Measurements from ENCODE around the gene ARMCX6. TPM values are rescaled to one million over a fixed set of nuclear protein-coding genes. Genes with fewer than 3 reads are reported as not detected.
"Not testable (repeated sequence)": the region's sequence is repeated elsewhere in the genome, so short reads cannot be mapped to it uniquely, and the experiment has no call there.

Gene ARMCX6
- total and polyA plus RNA-seq, 12 donors, result 11.1 to 43.1 (median 33.0) TPM

DNA sequence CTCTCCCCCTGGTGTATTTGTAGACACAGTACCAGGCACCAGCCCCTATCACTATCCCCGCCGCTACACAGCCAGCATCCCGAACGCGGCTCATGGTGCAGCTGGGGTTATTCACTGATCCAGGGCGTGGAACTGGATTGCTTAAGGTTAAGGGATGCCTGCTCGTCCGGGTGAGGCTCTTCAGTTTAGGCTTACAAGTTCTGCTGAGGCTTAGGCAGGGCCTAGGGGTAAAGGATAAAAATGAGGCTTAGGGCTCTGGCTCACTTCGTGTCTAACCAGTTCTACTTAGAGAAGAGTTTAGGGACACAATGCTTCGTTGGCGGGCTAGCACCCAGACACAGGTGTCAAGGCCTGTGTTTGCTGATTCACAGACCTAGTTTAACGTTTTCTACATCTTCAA lies 39.7 kb upstream of the ARMCX6 start:
- 94% methylated on average over 12 of the region's 12 CpGs for WGBS, 2 donors
- DNase-seq (no peak), ATAC-seq (no peak)
- H3K27me3 ChIP-seq, result peaks cover 0 to 14% (median 0%) of the 10 kb centered on the region in 7 donors
- H3K4me1 ChIP-seq, result peaks cover 0 to 11% (median 0%) of the 10 kb centered on the region in 9 donors
- TF ChIP-seq, protein P1, sequence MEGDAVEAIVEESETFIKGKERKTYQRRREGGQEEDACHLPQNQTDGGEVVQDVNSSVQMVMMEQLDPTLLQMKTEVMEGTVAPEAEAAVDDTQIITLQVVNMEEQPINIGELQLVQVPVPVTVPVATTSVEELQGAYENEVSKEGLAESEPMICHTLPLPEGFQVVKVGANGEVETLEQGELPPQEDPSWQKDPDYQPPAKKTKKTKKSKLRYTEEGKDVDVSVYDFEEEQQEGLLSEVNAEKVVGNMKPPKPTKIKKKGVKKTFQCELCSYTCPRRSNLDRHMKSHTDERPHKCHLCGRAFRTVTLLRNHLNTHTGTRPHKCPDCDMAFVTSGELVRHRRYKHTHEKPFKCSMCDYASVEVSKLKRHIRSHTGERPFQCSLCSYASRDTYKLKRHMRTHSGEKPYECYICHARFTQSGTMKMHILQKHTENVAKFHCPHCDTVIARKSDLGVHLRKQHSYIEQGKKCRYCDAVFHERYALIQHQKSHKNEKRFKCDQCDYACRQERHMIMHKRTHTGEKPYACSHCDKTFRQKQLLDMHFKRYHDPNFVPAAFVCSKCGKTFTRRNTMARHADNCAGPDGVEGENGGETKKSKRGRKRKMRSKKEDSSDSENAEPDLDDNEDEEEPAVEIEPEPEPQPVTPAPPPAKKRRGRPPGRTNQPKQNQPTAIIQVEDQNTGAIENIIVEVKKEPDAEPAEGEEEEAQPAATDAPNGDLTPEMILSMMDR (IDR thresholded peaks at IDR 0.05), result no peak
- H3K4me3 ChIP-seq, result no peak overlapping the region
- no peak overlapping the region for H3K27ac ChIP-seq
- H3K36me3 ChIP-seq, result peaks cover 0 to 20% (median 0%) of the 10 kb centered on the region in 9 donors
- no peaks in the 10 kb centered on the region for H3K9me3 ChIP-seq
- intact Hi-C loops (cut with DNase I), result loop anchor here in 1 of 10 donors (5.0 kb wide), 1 partner anchor 140 kb away; no protein-coding TSS in a partner anchor

DNA sequence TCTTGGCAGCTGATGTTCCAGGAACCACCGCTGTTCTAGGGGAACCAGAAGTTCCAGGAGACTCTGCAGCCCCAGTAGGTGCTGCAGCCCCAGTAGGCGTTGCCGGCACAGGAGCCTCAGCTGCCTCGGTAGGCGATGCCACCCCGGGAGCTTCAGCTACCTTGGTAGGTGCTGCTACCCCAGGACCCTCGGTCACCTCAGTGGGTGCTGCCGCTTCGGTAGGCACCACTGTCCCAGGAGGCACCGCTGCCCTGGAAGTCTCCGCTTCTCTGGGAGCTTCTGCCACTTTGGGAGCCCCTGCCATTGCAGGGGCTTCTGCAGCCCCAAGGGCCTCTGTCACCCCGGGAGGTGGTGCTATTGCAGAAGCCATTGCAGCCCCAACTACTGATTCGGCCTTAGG lies 39.0 kb upstream of the ARMCX6 start:
- WGBS, 2 donors, result 91 to 96% methylated on average over 12 to 13 of the region's 13 CpGs
- intact Hi-C loops (cut with DNase I), result loop anchor here in 1 of 10 donors (5.0 kb wide), 1 partner anchor 140 kb away; no protein-coding TSS in a partner anchor
- TF ChIP-seq, protein P1 (IDR thresholded peaks at IDR 0.05), result no peak
- Histone ChIP-seq H3K9me3 (no peaks in the 10 kb centered on the region), H3K27me3 (peaks cover 0 to 13% (median 0%) of the 10 kb centered on the region in 7 donors), H3K36me3 (peaks cover 0 to 20% (median 0%) of the 10 kb centered on the region in 9 donors), H3K27ac (no peak overlapping the region), H3K4me3 (no peak overlapping the region), H3K4me1 (peaks cover 0 to 11% (median 0%) of the 10 kb centered on the region in 9 donors)
- DNase-seq (no peak), ATAC-seq (no peak)

DNA sequence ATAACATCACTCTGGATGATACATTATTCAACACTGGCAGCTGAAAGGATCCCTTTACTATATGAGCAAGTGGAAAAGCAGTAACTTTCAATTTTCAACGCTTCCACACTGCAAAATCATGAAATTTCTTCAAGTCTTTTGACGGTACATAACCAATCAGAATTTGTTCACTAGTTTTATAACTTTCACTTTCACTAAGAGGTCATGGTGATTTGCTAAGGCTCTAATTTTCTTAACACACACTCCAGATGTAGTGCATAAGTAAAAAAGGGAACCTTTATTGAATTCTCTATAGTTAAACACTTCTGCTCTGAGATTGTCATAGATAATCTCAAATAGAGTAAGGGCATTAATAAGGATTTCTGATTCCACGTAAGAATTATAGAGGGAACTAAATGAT lies 37.7 kb upstream of the ARMCX6 start:
- no peaks in the 10 kb centered on the region for H3K9me3 ChIP-seq
- peaks cover 0 to 13% (median 0%) of the 10 kb centered on the region in 7 donors for H3K27me3 ChIP-seq
- intact Hi-C loops (cut with DNase I), result loop anchor here in 1 of 10 donors (5.0 kb wide), 1 partner anchor 142 kb away; no protein-coding TSS in a partner anchor
- TF ChIP-seq, protein P1 (IDR thresholded peaks at IDR 0.05), result no peak
- ATAC-seq (no peak), DNase-seq (no peak)
- H3K4me1 ChIP-seq, result peaks cover 0 to 11% (median 0%) of the 10 kb centered on the region in 9 donors
- 80 to 85% methylated on average over 3 of the region's 3 CpGs for WGBS, 2 donors
- H3K4me3 ChIP-seq, result no peak overlapping the region
- no peak overlapping the region for H3K27ac ChIP-seq
- peaks cover 0 to 20% (median 0%) of the 10 kb centered on the region in 9 donors for H3K36me3 ChIP-seq

DNA sequence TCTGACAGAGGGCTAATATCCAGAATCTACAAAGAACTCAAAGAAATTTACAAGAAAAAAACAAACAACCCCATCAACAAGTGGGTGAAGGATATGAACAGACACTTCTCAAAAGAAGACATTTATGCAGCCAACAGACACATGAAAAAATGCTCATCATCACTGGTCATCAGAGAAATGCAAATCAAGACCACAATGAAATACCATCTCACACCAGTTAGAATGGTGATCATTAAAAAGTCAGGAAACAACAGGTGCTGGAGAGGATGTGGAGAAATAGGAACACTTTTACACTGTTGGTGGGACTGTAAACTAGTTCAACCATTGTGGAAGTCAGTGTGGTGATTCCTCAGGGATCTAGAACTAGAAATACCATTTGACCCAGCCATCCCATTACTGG lies 29.9 kb upstream of the ARMCX6 start:
- H3K9me3 ChIP-seq; H3K27me3 ChIP-seq; H3K36me3 ChIP-seq; ATAC-seq; H3K4me3 ChIP-seq; H3K27ac ChIP-seq; H3K4me1 ChIP-seq; DNase-seq; intact Hi-C loops (cut with DNase I): not testable (repeated sequence)

DNA sequence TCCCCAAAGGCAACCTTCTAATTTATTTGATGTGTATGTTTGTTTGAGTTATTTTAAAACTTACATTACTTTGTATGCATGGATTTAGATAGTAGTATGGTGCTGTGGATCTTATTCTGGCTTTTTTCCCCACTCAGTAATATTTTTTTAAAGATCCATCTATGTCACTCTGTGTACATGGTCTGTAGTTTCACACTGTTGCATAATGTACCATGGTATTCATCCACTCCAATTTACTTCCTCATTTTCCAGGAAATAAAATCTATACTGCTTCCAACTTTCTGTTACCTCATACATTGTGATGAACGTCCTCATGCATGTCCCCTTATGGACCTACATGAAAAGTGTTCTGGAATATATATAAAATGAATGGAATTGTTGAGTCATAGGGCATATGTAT lies 24.3 kb upstream of the ARMCX6 start:
- WGBS, 2 donors, result 52 to 60% methylated on average over 1 of the region's 1 CpG
- H3K4me1 ChIP-seq, result no peaks in the 10 kb centered on the region
- no peak for DNase-seq
- peaks cover 0 to 8% (median 0%) of the 10 kb centered on the region in 9 donors for H3K36me3 ChIP-seq
- no peaks in the 10 kb centered on the region for H3K9me3 ChIP-seq
- no peak overlapping the region for H3K27ac ChIP-seq
- ATAC-seq, result no peak
- peaks cover 0 to 9% (median 0%) of the 10 kb centered on the region in 7 donors for H3K27me3 ChIP-seq
- TF ChIP-seq, protein P1 (IDR thresholded peaks at IDR 0.05), result no peak
- no peak overlapping the region for H3K4me3 ChIP-seq
- intact Hi-C loops (cut with DNase I), result no loop called here
